GM12873 (cell line): Measurements from ENCODE around the gene PARD6G.

Experiments used
- TF ChIP-seq, protein P1 (sequence below): IDR thresholded peaks from 2 replicates; pipeline ENCODE4 v1.5.1; 2012; ENCODE audit warnings: low read depth, mild to moderate bottlenecking, moderate library complexity, low read length, control low read depth; ENCODE audit not compliant: insufficient read depth; ENCODE audit errors: missing control alignments

Gene PARD6G

GRCh38 chr18:80137976-80138375 is 109.3 kb downstream of the PARD6G start:
- TF ChIP-seq, protein P1, sequence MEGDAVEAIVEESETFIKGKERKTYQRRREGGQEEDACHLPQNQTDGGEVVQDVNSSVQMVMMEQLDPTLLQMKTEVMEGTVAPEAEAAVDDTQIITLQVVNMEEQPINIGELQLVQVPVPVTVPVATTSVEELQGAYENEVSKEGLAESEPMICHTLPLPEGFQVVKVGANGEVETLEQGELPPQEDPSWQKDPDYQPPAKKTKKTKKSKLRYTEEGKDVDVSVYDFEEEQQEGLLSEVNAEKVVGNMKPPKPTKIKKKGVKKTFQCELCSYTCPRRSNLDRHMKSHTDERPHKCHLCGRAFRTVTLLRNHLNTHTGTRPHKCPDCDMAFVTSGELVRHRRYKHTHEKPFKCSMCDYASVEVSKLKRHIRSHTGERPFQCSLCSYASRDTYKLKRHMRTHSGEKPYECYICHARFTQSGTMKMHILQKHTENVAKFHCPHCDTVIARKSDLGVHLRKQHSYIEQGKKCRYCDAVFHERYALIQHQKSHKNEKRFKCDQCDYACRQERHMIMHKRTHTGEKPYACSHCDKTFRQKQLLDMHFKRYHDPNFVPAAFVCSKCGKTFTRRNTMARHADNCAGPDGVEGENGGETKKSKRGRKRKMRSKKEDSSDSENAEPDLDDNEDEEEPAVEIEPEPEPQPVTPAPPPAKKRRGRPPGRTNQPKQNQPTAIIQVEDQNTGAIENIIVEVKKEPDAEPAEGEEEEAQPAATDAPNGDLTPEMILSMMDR, result no peak

GRCh38 chr18:80137137-80137536 is 110.2 kb downstream of the PARD6G start:
- TF ChIP-seq, protein P1, result no peak

- TF ChIP-seq, protein P1, result no peak
These were observed 110.6 kb downstream of the PARD6G start for GRCh38 chr18:80136679-80137078.

DNA sequence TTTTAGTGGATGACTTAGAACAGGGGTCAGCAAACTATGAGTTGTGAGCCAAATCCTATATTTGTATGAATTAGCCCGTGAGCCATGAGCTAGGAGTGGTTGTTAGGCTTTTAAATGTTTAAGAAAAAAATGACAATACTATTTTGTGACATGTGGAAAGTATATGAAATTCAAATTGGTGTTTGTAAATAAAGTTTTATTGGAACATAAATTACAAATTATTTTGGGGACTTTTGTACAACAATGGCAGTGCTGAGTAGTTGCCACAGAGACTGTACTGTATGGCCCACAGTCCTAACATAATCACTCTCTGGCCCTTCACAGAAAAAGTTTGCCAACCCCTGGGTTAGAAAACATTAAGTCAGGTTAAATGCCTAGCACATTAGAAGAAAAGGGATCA is 112.2 kb downstream of the PARD6G start:
- TF ChIP-seq, protein P1, result no peak

DNA sequence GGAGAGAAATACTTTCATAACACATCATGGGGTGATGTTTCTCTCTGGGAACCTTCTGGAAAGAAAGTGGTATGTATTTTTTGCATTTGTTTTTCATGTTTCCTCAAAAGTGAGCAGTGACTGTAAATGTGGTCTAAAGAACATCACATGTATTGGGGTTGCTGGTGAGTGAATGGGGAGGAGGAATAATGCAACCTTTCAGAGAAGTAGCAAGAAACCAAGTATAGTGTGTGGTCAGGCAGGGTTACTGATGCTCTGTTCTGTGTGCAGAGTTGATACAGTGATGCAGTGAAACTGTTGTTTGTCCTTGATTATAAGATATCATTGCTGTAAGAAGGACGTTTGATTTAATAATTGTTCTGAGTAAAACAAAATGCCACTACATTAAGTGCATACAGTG is 114.2 kb downstream of the PARD6G start:
- TF ChIP-seq, protein P1, result no peak

GRCh38 chr18:80132180-80132812 is 115.0 kb downstream of the PARD6G start:
- TF ChIP-seq, protein P1, result no peak

DNA sequence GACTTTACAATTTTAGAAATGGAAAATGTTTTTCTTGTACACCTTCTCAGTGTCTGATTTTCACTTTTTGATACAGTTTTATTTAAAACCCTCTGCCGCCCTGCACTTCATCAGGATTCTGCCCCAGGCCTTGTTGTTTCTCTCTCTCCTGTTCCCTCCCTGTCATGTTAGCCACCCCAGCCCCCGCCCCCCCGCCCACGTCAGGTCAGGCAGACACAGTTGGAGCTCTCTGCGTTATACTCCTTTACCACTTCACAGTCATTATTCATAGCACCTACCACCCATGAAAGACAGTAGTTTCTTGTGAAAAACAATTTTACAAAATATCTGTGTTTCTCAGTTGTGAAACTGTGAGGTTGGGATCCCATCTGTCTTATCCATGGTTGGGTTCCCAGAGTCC is 116.8 kb downstream of the PARD6G start:
- TF ChIP-seq, protein P1, result no peak
